GM12873 (cell line): Measurements from ENCODE around the gene ZNF692.

Experiments
- TF ChIP-seq, protein P1 (sequence below): IDR thresholded peaks from 2 replicates; pipeline ENCODE4 v1.5.1; 2012; ENCODE audit warnings: low read depth, mild to moderate bottlenecking, moderate library complexity, low read length, control low read depth; ENCODE audit not compliant: insufficient read depth; ENCODE audit errors: missing control alignments

Gene ZNF692

DNA sequence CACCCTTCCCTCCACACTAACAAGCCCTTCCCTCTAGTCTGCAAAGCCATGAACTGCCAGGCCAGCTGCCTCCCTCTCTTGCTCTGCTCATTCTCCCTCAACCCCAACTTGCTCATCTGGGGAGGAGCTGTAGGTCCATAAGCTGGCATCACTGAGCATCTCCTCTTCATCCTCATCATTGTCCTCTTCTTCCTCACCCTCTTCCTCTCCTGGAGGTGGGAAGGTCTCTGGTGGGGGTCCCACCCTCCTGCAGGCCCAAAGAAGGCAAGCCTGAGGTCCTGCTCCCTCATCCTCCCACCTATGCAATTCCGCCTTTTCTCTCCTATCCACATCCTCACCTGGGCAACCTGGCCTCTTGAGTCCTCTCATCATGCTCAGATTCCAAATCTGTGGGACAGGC is 2.7 kb downstream of the ZNF692 start:
- TF ChIP-seq, protein P1, sequence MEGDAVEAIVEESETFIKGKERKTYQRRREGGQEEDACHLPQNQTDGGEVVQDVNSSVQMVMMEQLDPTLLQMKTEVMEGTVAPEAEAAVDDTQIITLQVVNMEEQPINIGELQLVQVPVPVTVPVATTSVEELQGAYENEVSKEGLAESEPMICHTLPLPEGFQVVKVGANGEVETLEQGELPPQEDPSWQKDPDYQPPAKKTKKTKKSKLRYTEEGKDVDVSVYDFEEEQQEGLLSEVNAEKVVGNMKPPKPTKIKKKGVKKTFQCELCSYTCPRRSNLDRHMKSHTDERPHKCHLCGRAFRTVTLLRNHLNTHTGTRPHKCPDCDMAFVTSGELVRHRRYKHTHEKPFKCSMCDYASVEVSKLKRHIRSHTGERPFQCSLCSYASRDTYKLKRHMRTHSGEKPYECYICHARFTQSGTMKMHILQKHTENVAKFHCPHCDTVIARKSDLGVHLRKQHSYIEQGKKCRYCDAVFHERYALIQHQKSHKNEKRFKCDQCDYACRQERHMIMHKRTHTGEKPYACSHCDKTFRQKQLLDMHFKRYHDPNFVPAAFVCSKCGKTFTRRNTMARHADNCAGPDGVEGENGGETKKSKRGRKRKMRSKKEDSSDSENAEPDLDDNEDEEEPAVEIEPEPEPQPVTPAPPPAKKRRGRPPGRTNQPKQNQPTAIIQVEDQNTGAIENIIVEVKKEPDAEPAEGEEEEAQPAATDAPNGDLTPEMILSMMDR, result no peak

- TF ChIP-seq, protein P1, result no peak
Measured at GRCh38 chr1:248855580-248855979, 3.3 kb downstream of the ZNF692 start.

DNA sequence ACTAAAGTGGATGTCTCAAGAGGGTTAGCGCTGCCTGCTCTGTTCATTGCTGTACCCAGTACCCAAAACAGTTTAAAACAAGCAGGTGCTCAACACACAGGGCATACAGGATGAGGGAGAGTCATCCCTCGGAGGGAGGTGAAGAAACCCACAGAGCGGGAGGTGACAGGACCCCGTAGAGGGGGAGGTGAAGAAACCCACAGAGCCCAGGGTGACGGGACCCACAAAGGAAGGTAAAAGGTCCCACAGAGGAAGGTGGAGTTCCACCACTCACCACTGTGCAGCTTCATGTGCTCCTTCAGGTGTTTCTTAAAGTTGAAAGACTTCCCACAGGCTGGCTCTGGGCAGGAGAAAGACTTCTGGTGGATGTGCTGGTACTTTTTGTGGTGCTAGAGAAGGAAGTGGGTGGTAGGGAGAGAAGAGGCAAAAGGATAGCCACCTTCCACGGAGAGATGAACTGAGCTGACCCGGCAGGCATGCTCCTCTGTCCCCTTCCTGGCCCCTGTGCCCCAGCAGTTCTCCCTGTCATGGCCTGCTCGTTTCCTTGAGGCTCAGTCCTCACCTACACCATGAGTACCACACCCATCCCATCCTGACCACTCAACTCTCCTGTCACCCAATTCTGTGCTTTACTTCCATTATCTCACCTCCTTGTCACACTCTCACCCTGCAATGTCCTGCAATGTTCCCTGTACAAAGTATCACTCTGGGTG is 5.1 kb downstream of the ZNF692 start:
- TF ChIP-seq, protein P1, result peak; percentile 16

GRCh38 chr1:248852481-248853405 is 6.1 kb downstream of the ZNF692 start:
- TF ChIP-seq, protein P1, result no peak

GRCh38 chr1:248851390-248851789 is 7.5 kb downstream of the ZNF692 start:
- TF ChIP-seq, protein P1, result no peak

DNA sequence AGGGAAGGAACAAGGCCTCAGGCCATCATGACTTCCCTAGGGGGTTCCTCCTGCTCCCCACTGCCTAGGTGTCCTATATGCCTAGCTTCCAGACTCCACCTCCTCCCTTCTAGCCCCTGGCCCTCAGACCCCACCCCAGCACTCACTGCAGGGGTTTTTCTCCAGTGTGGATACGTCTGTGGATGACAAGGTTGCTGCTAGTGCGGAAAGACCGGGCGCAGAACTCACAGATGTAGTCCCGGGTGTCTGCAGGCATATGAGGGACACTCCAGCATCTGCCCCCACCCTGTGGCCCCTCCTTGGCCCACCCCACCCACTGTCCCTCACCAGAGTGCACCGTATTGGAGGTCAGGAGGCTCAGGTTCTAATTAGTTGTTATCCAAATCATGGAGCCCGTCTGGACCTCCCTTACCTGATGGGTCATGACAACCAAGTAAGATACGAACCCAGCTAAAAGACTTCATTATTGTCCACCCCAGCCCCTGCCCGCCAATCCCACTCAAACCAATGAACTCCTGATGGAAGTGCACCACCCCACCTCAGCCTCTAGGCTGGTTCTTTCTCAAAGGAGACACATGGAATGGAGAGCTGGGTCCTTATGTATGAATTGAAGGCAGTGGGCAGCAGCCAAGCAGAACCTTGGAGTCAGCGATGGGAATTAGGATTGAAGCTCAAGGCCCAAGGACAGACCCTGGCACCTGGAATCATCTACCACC is 8.2 kb downstream of the ZNF692 start:
- TF ChIP-seq, protein P1, result no peak

DNA sequence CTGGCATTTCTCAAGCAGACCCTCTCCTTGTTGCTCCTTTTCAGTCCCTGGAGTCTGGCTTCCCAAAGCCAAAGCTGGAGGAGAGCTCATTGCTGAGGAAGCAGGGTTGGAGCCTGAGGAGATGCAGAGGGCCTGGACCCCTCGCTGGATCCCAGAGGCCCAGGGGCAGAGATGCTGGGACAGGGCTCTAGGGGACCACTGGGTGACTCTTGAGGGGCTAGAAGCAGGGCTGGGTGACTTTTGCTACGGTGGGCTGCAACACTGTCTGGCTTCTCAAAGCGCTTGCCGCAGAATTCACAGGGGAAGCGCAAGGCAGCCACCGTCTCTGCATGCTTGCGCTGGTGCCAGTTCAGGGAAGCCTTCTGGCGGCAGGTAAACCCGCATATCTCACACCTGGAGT is 8.8 kb downstream of the ZNF692 start:
- TF ChIP-seq, protein P1, result no peak
